GM18517 (cell line): ENCODE results near the gene STK38.
A peak's percentile ranks its signal among the peaks of the same experiment; 100 is the strongest.

Experiments
- ATAC-seq: cut with Tn5 transposase; IDR thresholded peaks from one replicate; pipeline ENCODE4 v1.9.1; 2021; ENCODE audit warnings: mild to moderate bottlenecking, moderate library complexity; ENCODE audit not compliant: unreplicated experiment

Gene STK38

DNA sequence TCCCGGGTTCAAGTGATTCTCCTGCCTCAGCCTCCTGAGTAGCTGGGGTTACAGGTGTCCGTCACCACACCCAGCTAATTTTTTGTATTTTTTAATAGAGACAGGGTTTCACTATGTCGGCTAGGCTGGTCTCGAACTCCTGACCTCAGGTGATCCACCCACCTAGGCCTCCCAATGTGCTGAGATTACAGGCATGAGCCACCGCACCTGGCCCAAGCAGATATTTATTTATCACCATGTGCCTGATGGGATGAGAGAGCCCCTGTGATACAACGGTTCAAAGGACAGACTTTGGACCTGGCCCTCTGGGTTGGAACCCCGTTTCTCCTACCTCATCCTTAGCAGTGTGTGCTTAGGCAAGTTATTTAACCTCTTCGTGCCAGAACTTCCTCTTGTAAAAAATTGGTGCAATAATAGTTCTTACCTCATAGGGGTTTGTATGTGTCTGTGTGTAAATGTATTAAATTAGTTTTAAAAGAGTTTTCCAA is 19.2 kb upstream of the STK38 start:
- ATAC-seq: no peak

DNA sequence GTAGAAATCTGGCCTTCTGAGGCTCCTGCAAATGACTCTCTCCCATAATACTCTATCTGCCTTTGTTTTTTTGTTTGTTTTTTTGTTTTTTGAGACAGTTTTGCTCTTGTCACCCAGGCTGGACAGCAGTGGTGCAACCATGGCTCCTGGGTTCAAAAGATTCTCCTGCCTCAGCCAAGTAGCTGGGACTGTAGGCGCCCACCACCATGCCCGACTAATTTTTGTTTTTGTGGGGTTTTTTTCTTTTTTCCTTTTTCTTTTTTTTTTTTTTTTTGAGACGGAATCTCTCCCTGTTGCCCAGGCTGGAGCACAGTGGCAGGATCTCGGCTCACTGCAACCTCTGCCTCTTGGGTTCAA is 16.6 kb upstream of the STK38 start:
- no peak for ATAC-seq

DNA sequence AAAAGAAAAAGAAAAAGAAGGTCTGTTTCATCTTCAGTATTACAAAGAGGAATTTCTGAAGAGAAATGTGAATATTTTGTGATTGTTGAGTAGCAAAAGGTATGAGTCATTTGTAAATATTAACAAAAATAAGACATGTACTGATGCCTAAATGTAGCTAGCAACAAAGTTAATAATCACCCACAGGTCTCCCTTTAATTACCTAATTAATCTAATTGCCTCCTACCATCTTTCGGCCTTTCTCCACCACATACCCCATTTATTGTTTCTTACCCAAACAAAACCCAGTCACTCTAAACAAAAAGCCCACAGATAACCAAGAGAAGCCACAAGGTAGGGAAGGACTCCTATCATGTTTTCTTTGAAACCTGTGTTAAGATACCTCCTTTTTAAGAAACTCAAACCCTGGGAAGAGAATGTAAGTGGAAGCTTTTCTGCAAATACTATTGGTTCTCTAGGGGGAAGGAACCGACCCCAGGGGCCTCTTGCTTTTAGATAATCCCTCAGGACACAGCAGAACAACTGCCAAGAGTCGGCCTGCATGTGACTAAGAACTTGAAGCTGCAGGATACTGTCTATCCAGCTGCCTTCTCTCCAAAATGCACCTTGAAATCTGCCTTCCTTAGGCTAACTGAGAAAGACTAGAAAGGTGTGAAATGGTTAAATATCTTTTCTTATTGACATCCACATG is 16.1 kb upstream of the STK38 start:
- no peak for ATAC-seq

DNA sequence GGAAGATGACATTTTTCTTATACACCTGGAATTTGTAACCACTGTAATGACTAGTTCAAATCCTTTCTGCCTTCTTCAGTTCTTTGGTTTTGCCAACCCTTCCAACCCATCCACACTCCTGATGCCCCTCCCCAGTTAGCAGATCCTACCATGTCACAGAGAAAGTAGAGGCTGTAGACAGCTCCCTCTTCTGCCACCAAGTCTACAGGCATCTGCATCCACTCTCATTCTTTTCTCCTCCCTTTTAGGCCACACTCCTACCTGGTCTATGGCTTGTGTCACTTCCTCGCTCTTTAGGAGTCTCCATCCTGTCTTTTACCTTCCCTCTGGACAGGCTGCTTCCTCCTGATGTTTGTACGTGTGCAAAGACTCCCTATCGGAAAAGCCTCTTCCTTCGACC is 13.5 kb upstream of the STK38 start:
- no peak for ATAC-seq

DNA sequence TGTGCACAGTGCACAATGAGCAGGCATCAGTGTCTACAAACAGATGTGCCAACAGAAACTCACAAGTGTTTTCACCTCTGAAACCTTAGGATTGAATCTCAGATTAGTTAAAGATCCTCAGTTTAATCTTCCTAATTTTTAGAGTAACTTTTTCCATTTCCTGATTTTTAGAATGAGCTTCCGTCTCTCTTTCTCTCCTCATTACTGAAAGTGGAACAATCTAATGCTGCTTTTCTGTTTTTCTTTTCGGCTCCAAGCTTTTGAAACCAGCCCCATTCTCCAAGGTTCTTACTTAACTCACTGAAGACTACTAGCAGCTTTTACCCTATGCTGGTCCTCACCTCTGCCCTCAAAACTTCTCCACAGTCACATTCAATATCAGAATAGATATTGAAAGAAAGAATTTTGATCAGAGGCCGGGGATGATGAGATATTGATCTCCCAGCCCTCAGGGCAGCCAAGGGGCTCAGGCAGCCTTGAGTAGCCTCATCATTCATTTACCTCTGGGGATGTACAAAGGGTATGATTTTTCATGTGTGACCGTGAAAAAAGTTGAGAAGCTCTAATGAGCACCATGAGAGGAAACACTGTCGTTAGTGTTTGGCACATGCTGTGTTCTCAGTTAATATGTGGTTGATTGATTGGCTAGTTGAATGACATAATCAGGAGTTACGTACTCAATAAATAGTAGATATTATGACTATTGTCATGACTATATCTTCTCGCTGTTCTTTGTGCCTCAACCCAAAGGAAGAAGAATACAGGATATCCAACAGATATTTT is 11.9 kb upstream of the STK38 start:
- no peak for ATAC-seq

DNA sequence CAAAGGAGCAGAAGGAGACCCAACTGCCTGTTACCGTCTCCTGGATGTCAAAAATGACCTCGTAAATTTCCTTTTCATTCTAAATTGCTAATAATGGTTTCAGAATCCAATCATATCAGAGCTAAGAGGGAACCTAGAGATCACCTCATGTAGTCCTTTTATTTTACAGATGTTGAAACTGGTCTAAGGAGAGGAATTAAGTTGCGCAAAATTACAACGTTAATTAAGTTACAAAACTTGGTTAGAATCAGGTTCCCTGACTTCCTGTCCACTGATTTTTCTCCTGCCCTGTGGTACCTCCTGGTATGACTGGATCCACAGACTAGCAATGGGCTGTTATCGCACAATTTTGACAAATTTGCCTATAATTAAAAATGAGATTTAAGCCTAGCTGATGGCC is 9.0 kb upstream of the STK38 start:
- ATAC-seq: no peak

DNA sequence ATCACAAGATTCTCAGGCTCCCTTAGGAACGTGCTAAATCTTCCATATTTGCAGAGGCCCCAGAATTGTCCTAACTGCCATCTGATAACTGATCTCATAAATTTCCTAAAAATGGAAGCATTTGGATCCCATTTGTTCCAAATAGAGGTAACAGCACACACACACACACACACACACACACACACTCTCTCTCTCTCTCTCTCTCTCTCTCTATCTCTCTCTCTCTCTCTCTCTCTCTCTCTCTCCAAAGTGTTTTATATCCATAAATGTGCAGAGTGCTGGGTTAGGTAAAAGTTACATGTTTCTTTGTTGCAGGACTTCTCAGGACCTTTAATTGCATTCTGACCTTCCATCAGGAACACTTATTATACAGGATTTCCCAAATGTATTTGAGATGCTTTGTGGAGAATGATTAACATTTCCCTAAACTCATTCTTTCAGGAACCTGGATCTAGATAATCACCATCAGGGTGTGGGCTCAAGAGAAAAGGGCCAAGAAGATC is 8.5 kb upstream of the STK38 start:
- no peak for ATAC-seq

DNA sequence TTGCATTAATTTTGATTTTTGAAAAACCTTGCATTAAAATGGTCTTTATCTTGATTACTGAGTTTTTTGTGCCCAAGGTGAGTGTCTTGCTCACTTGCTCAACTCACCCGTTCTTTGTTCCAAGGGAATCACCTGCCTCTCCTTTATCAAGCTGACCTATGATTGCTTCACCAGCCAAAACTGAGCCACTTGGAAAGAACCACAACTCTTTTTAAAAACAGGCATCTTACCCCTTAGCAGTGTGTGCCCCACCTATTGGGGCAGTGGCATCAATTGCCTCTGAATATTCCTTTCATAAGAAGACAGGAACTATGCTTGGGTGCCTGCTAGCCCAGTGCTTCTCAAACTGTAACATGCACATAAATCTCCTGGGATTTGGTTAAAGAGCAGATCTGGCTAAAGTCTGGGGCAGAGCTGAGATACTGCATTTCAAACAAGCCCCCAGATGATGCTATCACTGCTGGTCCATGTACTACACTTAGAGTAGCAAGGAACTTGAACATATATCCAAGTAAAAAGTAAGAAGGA is 3.3 kb upstream of the STK38 start:
- no peak for ATAC-seq

DNA sequence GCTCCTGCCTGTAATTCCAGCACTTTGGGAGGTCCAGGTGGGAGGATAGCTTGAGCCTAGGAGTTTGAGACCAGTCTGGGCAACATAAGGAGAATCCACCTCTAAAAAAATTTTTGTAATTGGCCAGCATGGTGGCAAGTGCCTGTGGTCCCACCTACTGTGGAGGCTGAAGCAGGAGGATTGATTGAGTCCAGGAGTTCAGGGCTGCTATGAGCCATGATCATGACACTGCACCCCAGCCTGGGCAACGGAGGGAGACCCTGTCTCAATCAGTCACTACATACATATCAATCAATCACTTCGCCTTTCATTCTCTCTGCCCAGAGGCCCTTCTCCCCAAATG is 1.1 kb upstream of the STK38 start:
- ATAC-seq: no peak

DNA sequence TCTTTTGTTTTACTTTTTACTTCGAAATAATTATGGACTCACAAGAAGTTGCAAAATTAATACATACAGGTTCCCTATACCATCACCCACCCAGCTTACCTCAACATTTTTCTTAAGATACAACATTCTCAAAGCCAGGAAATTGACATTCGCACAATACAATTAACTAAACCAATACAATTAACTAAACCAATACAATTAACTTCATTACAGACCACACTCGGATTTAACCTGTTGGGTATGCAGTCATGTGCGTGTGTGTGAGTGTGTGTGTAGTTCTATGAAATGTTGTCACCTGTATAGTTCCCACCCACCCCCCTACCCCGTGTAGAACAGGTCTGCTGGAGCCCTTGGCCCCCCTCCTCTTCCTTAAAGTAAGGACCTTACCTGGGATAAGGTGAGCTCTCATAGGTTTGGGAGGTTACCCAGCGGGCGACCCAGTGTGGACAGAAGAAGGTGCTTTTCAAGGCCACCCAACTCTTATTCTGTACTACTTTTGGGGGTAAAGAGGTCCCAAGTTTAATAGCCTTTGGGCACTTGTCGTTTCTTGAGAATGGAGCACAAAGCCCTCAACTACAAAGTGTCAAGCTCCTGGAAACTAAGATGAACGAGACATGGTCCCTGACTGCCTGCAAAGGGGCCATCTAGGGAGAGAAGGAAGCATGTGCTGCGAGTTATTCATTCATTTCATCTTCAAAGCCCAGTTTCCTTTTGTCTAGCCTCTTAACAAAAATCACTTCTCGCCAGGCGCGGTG is 544 bp upstream of the STK38 start:
- peak; percentile 10 for ATAC-seq

DNA sequence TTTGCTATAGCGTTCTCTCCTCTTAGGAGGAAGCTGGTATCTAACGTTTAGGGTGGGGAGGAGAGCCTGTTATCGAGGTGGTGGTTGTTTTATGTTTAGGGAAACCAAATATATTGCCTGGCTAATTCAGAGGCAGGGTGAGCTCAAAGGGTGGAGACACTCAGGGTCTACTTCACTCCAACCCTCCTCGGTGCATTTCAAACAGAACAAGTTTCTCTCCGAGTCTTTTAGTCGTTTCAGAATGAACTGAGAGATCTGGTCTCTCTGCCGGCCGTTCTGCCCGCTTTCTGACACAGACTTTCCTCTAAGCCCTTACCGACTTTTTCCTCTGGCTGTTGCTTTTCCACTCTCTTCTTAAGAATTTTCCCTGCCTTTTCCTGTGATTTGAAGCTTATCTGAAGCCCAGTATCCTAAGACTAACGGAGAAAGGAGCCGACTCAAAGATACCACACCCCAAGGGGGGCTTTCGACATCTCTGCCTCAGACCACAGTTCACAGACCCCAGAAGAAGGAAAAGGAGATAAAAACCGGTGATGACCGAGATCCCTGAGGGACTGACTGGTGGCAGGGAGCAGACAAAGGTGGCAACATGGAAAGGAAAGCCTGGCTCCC is 865 bp downstream of the STK38 start:
- ATAC-seq: no peak

DNA sequence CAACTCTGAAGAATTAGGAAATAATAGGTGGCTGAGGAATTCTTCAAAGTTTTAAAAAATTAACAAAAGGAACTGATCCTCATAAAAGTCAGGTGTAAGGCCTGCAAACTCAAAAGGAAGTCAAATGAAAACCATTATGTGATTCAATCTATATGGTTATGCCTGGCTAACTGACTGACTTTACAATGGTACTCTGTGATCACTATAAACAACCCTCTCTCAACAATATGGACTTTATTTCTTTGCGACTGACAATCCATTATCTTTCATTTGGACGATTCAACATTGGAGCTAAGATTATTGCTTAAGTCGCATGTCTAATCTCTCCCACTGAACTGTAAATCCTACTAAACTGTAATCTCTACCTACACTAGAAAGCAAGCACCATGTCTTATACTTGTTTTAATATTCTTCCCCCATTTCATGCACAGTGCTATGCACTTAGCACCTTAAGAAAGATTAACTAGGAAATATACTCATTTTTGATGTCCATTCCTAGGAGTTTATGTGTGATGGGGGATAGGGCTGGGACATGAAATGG is 1.4 kb downstream of the STK38 start:
- no peak for ATAC-seq

DNA sequence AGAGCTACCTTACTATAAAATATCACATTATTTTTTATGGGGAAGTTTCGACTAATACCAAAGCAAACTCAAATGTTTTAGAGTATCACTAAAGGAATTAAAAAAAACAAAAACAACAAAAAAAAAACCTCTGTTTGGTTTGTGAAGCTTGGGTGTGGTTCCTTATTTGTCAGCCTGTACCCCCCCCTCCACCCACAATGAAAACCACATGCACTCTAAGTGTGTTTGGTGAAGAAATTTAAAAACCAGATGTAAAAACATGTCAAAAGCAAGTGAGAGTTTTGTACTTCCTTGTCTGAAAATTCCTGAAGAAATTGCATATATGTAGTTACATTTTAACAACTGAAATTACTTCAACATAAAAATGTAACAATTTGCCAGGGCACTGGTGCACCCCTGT is 3.1 kb downstream of the STK38 start:
- ATAC-seq: no peak

DNA sequence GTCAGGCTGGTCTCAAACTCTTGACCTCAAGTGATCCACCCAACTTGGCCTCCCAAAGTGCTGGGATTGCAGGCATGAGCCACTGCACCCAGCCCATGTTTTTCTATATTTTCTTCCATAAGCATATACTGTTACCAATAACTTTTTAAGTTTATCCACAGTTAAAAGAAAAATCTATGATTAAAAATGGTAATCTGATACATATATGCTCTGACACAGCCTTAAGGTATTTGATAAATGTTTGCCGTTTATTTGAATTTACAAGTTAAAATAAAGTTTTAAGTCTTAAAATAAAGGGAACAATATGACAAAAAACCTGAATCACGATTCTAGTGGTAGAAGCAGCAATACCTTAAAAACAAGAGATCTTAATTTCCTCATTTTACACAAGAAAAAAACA is 5.2 kb downstream of the STK38 start:
- no peak for ATAC-seq

DNA sequence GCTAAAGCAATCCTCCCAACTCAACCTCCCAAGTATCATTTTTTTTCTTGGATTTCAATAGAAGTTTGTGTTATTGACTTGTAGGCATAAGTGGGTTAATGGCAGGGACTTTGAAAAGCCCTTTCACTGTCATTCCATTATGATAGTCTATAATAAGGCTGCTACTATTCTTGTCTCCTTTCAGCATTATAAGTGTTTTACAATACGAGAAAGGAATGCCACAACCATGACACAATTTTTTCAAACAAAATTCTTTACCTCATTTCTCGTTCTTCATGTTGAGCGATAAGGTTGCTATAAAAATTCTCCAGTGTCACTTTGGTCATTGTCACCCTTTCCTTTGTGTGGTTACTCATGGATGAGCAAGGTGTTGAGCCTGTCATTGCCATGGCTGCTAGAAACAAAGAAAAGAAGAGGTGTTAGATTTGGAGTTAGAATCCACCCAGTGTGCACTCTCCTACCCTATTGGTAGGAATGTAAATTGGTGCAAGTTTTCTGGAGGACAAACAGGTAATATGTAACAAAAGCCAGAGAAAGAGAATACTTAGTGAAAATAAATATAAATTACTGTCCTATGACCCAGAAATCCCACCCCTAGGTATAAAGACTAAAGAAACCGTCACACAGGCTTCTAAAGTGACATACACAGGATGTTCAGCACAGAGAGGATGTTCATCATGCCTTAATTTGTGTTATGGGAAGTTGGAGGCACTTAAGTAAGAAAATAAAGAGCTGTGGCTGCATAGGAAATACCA is 7.3 kb downstream of the STK38 start:
- ATAC-seq: no peak

DNA sequence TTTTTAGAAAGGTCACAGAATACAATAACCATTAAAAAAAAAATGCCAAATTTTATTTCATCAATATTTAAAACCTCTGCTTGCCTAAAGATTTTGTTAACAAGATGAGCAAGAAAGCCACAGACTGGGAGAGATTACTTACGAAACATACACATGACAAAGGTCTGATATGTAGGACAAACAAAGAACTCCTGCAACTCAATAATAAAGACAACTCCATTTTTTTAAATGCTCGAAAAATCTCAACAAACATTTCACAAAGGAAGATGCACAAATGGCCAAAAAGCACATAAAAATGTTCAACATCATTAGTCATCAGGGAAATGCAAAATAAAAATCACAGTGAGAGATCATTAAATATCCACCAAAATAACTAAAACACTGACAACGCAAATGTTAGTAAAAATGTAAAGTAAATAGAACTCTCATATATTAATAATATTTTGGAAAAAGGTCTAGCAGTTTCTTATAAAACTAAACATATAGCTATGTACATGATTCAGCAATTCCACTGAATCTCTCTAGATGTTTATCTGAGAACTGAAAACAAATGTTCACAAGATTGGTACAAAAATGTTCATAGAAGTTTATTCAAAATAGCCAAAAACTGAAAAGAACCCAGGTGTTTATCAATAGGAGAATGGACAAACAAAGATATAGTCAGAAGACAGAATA is 10.3 kb downstream of the STK38 start:
- no peak for ATAC-seq

DNA sequence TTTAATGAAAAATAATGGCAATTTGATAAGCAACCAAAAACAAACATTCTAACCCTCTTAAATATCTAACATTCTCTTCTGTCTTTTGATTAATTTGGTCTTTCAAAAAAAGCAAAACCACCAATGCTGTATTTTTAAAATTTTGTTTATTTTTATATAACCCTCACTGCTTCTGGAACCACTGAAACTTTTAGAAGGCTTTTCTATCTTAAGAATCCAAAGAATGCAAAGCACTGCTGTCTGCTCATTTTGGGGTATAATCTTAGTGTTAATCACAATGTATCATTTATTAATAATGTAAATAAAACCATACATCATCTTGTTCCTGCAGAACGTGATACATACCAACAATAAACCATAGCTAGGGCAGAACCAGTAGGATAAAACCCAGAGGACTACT is 14.0 kb downstream of the STK38 start:
- ATAC-seq: no peak

DNA sequence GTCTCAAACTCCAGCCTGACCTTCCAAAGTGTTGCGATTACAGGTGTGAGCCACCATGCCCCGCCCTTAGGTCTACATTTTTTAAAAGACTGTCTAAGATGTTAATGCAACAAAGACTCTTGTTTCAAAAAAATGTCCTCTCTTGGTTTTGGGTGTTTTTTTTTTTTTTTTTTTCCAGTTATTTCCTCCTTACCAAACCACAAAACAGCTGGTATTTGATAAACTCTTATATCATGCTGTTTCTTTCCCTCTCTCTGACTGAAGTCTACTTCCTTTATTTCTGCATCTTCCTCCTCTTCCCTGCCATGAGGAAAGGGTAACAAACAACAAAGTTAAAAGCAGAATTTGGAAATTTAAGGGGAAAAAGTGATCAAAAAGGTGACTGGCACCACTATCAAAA is 21.2 kb downstream of the STK38 start:
- no peak for ATAC-seq

DNA sequence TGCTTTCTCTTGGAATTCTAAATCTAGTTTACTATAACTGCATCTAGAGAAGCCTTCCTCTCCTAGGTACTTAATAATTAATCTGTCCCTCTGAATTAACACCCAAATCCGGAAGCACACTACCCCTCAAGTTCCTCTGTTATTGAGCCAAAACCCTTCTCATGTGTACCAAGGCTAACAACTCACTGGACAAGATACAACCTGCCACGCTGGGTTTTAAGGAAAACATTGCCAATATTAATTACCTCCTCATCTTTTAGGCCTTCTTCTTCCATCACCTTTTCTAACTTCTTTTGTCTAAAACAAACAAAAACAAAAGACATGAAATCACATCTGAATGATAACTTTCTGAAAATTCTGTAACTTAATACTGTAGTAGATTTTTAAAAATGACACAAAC is 21.9 kb downstream of the STK38 start:
- no peak for ATAC-seq

DNA sequence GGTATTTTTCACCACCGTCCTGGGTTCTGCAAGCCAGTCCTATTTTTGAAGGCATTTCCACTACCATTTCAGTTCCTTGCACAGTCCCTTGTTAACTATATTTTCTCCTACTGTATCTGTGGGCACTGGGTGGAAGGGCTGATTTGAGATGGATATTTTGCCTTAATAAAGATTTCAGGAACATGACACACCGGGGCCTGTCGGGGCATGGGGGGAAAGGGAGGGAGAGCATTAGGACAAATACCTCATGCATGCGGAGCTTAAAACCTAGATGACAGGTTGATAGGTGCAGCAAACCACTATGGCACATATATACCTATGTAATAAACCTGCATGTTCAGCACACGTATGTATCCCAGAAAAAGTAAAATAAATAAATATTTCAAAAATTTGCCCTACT is 22.4 kb downstream of the STK38 start:
- no peak for ATAC-seq
